HepG2 (cell line): Measurements from ENCODE around the gene CIAO2B. TPM values are rescaled to one million over a fixed set of nuclear protein-coding genes. Genes with fewer than 3 reads are reported as not detected.

Source experiments
- ATF5 ChIP-seq: sonication (generic); formaldehyde crosslinking; IDR thresholded peaks from 2 replicates; pipeline ENCODE4 v1.4.0; 2020; ENCODE audit warnings: mild to moderate bottlenecking, low read depth, missing genetic modification reagents
- E2F5 ChIP-seq: sonication (generic); formaldehyde crosslinking; conservative IDR thresholded peaks from 2 replicates; pipeline ENCODE4 v1.4.0; 2020; ENCODE audit warnings: missing genetic modification reagents
- FIP1L1 ChIP-seq: fragments of 200-400 bp; formaldehyde crosslinking; IDR thresholded peaks from 2 replicates; pipeline ENCODE4 v1.6.1; 2018; ENCODE audit warnings: low read depth, mild to moderate bottlenecking, low read length, moderate library complexity, borderline replicate concordance; ENCODE audit not compliant: insufficient read depth
- HMGXB4 ChIP-seq, 2 experiments: sonication (generic) in 1 of 2; formaldehyde crosslinking in 1 of 2; IDR thresholded peaks; 2 replicates each; pipeline versions ENCODE4 v1.4.0 to v1.6.1; 2018 to 2020; ENCODE audit warnings: missing genetic modification reagents in 2 of 2, borderline replicate concordance in 1 of 2, low read depth in 1 of 2, mild to moderate bottlenecking in 1 of 2, missing biosample characterization in 1 of 2
- HNRNPLL ChIP-seq: fragments of 200-400 bp; formaldehyde crosslinking; IDR thresholded peaks from 2 replicates; pipeline ENCODE4 v1.6.1; 2017; ENCODE audit warnings: mild to moderate bottlenecking, low read depth, low read length; ENCODE audit not compliant: poor library complexity, severe bottlenecking
- MYNN ChIP-seq: sonication (generic); formaldehyde crosslinking; IDR thresholded peaks from 2 replicates; pipeline ENCODE4 v1.4.0; 2020; ENCODE audit warnings: mild to moderate bottlenecking, low read depth, missing genetic modification reagents
- NCOR1 ChIP-seq: fragments of 200-600 bp; sonication (generic); IDR thresholded peaks from 2 replicates; pipeline ENCODE4 v1.7.0; 2017; ENCODE audit warnings: antibody characterized with exemption, low read length, borderline replicate concordance
- NPAS2 ChIP-seq: sonication (generic); formaldehyde crosslinking; IDR thresholded peaks from 2 replicates; pipeline ENCODE4 v1.8.0; 2022; ENCODE audit warnings: mild to moderate bottlenecking, missing genetic modification reagents, borderline replicate concordance
- SPEN ChIP-seq: sonication (generic); formaldehyde crosslinking; IDR thresholded peaks from 2 replicates; pipeline ENCODE4 v1.5.1; 2020; ENCODE audit warnings: low read depth, mild to moderate bottlenecking, missing genetic modification reagents
- TAF15 ChIP-seq: fragments of 200-400 bp; formaldehyde crosslinking; IDR thresholded peaks from one replicate; pipeline ENCODE4 v1.6.1; 2018; ENCODE audit warnings: mild to moderate bottlenecking, low read depth, low read length; ENCODE audit not compliant: poor library complexity, severe bottlenecking
- XBP1 ChIP-seq: sonication (generic); formaldehyde crosslinking; IDR thresholded peaks from 2 replicates; pipeline ENCODE4 v1.5.0; 2020; ENCODE audit warnings: missing genetic modification reagents
- ZBTB25 ChIP-seq: IDR thresholded peaks from 2 replicates; pipeline ENCODE4 v1.6.1; 2018; ENCODE audit warnings: missing genetic modification reagents
- ZBTB3 ChIP-seq: sonication (generic); formaldehyde crosslinking; IDR thresholded peaks from 2 replicates; pipeline ENCODE4 v1.4.0; 2020; ENCODE audit warnings: low read depth, mild to moderate bottlenecking, moderate library complexity, missing genetic modification reagents, borderline replicate concordance
- ZFP41 ChIP-seq: sonication (generic); formaldehyde crosslinking; IDR thresholded peaks from 2 replicates; pipeline ENCODE4 v1.4.0; 2020; ENCODE audit warnings: mild to moderate bottlenecking, missing genetic modification reagents, borderline replicate concordance
- ZNF136 ChIP-seq: sonication (generic); formaldehyde crosslinking; IDR thresholded peaks from 2 replicates; pipeline ENCODE4 v1.8.1; 2022; ENCODE audit warnings: low read depth, mild to moderate bottlenecking, moderate library complexity, missing genetic modification reagents
- ZNF20 ChIP-seq: sonication (generic); formaldehyde crosslinking; IDR thresholded peaks from 2 replicates; pipeline ENCODE4 v1.4.0; 2020; ENCODE audit warnings: mild to moderate bottlenecking, moderate library complexity, missing genetic modification reagents
- ZNF547 ChIP-seq: sonication (generic); formaldehyde crosslinking; IDR thresholded peaks from 2 replicates; pipeline ENCODE4 v1.5.1; 2020; ENCODE audit warnings: mild to moderate bottlenecking, missing genetic modification reagents
- ZNF775 ChIP-seq: sonication (generic); formaldehyde crosslinking; IDR thresholded peaks from 2 replicates; pipeline ENCODE4 v1.4.0; 2020; ENCODE audit warnings: missing genetic modification reagents, mild to moderate bottlenecking, moderate library complexity, borderline replicate concordance
- polyA plus RNA-seq, 8 experiments: library from polyadenylated mRNA; depleted of rRNA in 3 of 8; stranded (reverse) in 7 of 8; unstranded in 1 of 8; fragments of >200 nt; fragmentation: Illumina TruSeq in 4 of 8; extraction: Trizol in 4 of 8; gene quantifications; 2 replicates each; pipeline versions ENCODE4 v1.2.1 to v1.2.3, GENCODE V29; 2011 to 2016; ENCODE audit warnings: low read depth in 4 of 8, missing spikeins in 1 of 8, mixed read lengths in 1 of 8; ENCODE audit not compliant: insufficient read depth in 1 of 8
- total RNA-seq, 5 experiments: library from RNA; depleted of rRNA; stranded (reverse); fragments of >200 nt; fragmentation: Illumina TruSeq; extraction: Trizol; gene quantifications; 2 replicates each; pipeline ENCODE4 v1.2.3, GENCODE V29; 2016; ENCODE audit warnings: low read depth in 1 of 5
- TF ChIP-seq, protein P1 (sequence below): sonication (generic); formaldehyde crosslinking; IDR thresholded peaks from 2 replicates; pipeline ENCODE4 v1.4.0; 2020; ENCODE audit warnings: low read depth, missing genetic modification reagents

CIAO2B gene
- total and polyA plus RNA-seq, 2 of the 13 experiments (the other 11 are each of a cell fraction or from before 2014, with no cell fraction given) = 157 to 293 TPM

DNA sequence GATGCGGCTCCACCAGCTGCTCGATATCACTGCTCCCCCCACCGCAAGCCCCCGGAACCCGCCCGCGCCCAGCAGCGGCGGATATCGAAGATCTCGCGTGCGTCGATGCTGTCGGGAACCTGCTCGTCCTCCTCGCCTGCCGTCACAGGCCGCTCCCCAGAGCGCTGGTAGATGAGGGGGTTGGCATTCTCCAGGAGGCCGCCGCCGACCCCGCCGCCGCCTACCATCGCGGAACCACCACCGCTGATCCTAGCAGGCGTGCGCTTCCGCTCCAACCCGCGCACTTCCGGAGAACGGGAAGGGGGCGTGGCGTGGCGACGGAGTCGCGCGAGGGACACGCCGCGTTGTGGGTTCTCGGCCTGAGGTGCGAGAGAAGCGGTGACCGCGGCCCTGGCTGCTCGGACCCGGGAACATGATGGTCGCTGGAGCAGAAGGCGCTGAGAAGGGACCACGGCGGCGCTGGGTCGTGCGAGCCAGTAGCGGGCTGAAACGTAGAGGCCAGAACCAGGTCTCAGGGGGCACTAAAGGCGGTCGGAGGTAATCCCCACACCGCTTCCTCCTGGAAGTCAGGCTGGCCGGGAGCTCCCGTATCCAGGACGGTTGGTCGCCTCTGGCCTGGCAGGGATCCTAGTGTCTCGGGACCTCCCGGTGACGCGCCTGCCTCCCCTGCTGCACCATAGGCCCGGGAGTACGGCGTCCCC is at the start of gene CIAO2B (continued):
- TF ChIP-seq, protein P1, sequence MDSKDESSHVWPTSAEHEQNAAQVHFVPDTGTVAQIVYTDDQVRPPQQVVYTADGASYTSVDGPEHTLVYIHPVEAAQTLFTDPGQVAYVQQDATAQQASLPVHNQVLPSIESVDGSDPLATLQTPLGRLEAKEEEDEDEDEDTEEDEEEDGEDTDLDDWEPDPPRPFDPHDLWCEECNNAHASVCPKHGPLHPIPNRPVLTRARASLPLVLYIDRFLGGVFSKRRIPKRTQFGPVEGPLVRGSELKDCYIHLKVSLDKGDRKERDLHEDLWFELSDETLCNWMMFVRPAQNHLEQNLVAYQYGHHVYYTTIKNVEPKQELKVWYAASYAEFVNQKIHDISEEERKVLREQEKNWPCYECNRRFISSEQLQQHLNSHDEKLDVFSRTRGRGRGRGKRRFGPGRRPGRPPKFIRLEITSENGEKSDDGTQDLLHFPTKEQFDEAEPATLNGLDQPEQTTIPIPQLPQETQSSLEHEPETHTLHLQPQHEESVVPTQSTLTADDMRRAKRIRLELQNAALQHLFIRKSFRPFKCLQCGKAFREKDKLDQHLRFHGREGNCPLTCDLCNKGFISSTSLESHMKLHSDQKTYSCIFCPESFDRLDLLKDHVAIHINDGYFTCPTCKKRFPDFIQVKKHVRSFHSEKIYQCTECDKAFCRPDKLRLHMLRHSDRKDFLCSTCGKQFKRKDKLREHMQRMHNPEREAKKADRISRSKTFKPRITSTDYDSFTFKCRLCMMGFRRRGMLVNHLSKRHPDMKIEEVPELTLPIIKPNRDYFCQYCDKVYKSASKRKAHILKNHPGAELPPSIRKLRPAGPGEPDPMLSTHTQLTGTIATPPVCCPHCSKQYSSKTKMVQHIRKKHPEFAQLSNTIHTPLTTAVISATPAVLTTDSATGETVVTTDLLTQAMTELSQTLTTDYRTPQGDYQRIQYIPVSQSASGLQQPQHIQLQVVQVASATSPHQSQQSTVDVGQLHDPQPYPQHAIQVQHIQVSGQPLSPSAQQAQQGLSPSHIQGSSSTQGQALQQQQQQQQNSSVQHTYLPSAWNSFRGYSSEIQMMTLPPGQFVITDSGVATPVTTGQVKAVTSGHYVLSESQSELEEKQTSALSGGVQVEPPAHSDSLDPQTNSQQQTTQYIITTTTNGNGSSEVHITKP (CRISPR knock-in tag) = peak; percentile 72; the same call in 1 of the 2 replicates
- peak; percentile 99 for TF ChIP-seq SPEN (CRISPR knock-in tag)
- TF ChIP-seq NCOR1 = no peak; the same call in 1 of the 2 replicates
- 0 out of 2 replicates have a peak, but pooled peaks have one; percentile 21 for TF ChIP-seq ZBTB3 (CRISPR knock-in tag)
- TF ChIP-seq HNRNPLL = peak; percentile 76
- peak; percentile 59 for TF ChIP-seq TAF15
- TF ChIP-seq ATF5 (CRISPR knock-in tag) = peak; percentile 86; the same call in 1 of the 2 replicates
- TF ChIP-seq ZNF775 = no peak
- no peak for TF ChIP-seq XBP1
- TF ChIP-seq ZNF20 = peak; percentile 76; the same call in 1 of the 2 replicates
- no peak for TF ChIP-seq FIP1L1
- 0 out of 2 replicates have a peak, but pooled peaks have one; percentile 69 for TF ChIP-seq MYNN (CRISPR knock-in tag)
- TF ChIP-seq ZBTB25 (CRISPR knock-in tag) = peak; percentile 94; the same call in 1 of the 2 replicates
- peak; percentile 47; the same call in 1 of the 2 replicates for TF ChIP-seq ZNF136 (CRISPR knock-in tag)
- TF ChIP-seq HMGXB4 (CRISPR knock-in tag; IDR thresholded peaks at IDR 0.05; ENCODE audit: borderline replicate concordance in 1 of 2, low read depth in 1 of 2) = peak; percentile 96 to 99
- TF ChIP-seq E2F5 (CRISPR knock-in tag) = peak; percentile 58
- peak; percentile 92; the same call in 1 of the 2 replicates for TF ChIP-seq ZNF547
- no peak for TF ChIP-seq NPAS2 (CRISPR knock-in tag)
- TF ChIP-seq ZFP41 (CRISPR knock-in tag) = peak; percentile 84; the same call in 1 of the 2 replicates
